NCI-H146 treated with DMSO at 0.1 percent for 48 hours (cell line): ENCODE results near the gene STAC2.

Experiments
- DNase-seq: peaks from one replicate; lab custom pipeline; 2025; ENCODE audit not compliant: unreplicated experiment; lab: John Stamatoyannopoulos, UW

Gene STAC2

GRCh38 chr17:39165841-39166349 is 59.9 kb downstream of the STAC2 start, which contains the start of gene ARL5C:
Gene ARL5C (minus strand): TSS chr17:39166161. CDS start chr17:39165760, 401 bp downstream.
- DNase-seq = no peak

DNA sequence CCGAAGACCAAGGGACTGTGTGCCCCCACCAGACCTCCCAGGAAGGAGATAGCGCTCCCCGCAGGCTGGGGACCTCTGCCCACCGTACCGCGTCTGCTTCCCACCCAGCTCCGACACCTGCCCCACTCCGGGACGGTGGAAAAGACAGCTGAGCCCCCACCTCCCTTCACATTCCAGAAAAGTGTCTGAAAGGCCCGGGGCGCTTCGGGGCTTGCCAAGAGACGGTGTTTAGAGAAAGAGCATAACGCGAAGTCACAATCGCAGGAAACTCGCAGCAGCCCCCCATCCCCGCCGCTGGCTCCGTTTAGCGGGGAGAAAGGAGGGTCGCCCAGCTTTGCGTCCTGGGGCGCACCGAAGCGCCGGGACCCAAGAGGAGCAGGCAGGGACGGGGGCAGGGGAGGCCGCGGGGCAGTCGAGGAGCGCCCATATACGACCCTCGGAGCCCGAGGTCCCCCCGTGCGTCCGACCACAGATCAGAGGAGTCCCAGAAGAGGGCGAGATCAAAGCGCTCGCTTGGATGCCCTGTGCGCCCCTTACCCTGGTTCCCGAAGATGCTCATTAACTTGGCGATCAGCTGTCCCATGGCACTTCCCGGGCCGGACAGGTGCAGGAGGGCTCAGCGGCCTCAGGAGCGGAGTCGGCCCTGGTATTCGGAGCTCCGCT is 60.4 kb downstream of the STAC2 start:
- no peak for DNase-seq

DNA sequence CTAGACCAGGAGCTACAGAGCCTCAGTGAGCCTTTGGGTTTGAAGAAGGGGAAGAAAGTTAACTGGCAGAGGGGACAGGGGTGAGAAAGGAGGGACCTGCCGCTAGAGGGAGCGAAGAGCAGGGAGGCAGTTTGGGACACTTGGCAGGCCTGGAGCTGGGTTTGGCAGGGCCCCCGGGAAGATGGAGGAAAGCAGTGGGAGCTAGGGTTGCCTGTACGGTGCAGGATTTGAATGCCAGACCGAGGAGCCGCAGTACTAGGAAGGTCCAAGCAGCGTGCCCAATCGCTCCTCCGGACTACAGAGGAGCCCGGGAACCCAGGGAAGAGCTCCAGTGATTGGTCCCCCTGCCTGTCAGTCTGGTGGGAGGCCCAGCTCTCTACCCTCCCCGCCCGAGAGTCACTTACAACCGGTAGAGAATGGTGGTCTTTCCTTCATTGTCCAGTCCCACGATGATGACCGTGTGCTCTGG is 61.0 kb downstream of the STAC2 start:
- peak; percentile 22 for DNase-seq

DNA sequence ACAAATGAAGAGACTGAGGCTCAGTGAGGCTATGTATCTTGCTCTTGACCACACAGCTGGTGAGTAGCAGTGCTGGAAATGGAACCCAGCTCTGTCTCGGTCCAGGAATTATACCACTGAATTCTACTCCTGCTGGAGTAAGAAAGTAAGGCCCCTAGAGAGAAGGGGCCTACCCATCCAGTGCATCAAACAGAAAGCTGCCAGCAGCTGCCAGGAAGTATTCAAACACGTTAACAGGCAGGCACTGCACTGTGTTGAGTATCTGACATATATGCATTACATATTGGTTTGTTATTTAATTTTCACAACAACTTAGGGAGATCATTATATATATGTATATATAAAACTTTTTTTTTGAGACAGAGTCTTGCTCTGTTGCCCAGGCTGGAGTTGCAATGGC is 63.8 kb downstream of the STAC2 start:
- DNase-seq = no peak
